Kidney capillary endothelial cell (primary cell): ENCODE data around the gene RAB36.

Source experiments
- DNase-seq: peaks from one replicate; pipeline ENCODE4 v3.0.0-alpha.2; 2018; ENCODE audit warnings: low spot score

Gene RAB36

DNA sequence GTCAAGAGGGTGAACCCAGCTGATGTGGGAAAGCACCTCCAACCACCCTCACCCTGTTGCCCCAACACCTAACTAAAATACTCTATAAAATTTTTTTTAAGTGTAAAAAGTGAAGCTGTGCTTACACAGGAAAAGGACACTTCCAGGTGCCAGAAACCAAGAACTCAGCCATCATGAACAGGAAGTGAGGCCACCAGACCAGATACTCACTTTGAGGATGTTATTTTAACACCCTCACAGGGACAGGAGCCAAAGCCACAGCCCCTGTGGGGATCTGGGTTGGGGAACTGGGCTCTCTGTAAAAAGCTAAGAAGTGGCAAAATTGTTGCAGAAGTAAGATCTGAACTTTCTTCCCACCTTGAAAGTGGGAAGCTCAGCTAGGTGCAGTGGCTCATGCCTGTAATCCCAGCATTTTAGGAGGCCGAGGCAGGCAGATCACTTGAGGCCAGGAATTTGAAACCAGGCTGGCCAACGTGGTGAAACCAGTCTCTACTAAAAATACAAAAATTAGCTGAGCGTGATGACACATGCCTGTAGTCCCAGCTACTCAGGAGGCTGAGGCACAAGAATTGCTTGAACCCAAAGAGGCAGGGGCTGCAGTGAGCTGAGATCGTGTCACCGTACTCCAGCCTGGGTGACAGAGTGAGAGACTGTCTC, 7.2 kb upstream of the RAB36 start:
- DNase-seq, result no peak

DNA sequence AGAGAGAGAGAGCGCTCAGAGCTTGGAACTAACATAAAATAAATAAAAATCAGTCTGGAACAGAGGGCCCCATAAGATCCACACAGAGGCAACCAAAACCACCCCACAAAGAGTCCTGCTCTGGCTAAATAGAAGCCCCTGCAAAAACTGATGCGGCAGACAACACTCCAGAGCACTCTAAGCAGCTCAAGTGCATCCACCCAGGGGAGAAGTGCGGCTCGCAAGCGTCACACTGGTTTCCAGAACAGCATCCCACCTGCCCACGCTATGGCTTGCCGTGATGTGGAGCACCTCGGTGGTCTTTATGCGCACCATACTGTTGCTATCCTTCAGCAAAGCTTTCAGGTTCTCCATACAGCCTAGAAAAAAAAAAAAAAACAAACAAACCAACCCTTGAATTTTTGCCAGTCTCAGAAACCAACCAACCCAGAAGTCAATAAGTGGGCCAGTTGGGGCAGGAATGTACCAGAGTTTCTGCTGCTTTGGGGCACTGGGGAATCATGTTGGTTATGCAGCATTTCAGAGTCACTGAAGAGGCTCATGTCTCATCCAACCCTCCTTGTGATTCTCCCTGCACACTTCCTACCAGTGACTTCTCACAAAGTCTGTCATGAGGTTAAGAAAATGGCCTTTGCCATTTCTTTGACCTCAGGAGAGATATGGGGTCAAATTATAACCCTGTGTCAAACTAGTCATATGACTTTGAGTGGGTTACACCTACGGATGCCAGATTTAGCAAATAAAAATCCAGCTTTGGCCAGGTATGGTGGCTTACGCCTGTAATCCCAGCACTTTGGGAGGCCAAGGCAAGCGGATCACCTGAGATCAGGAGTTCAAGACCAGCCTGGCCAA, 6.5 kb upstream of the RAB36 start:
- DNase-seq, result no peak

DNA sequence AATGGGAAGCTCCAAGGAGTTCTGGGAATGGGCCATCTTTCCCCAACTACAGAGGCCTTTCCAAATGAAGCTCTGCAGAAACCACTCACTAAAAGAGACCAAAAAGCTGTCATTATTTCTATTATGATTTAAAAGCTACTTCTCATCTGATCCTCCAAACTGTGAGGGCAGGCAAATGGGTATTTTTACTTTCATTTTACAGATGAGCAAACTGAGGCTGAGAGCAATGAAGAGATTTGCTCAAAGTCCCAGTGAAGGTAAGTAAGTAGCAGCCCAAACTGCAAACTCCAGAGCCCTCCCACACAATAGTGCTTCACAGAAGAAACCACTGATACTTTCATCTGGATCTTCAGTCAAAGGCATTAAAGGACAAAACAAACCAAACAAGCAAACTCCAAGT, 4.9 kb upstream of the RAB36 start:
- DNase-seq, result no peak

DNA sequence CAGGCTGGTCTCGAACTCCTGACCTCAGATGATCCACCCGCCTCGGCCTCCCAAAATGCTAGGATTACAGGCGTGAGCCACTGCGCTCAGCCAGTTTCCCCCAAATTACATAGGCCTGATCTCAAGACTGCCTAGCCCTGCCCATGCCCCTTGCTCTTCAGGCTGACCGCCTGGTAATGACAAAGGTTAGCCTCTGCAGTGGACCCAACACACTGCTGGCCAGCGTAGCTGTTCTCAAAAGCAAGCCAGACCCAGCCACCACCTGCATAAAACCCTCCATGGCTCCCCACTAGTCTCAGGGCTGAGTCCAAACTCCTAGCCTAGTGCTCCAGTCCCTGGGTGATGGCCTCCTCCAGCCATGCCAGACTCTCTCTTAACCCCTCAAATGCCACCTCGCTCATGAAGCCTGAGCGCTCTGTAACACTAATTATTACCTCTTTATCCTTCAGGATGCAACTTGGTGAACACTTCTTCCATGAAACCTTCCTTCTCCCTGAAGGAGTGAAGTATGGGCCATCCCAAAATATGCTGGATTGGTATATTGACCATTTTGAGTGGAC, 2.7 kb upstream of the RAB36 start:
- DNase-seq, result no peak

DNA sequence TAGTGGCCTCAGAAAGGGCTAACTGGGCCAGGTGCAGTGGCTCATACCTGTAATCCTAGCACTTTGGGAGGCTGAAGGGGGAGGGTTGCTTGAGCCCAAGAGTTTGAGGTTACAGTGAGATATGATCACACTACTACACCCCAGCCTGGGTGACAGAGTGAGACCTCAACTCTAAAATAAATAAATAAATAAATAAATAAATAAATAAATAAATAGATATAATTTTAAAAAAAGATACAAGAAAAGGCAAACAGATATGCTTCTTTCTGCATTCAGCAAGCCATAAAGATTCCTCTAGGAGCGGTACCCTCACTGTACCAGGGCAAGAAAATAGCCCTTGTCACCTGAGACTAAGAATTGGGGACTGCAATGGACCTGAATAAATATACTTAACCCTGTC, 2.2 kb upstream of the RAB36 start:
- no peak for DNase-seq

DNA sequence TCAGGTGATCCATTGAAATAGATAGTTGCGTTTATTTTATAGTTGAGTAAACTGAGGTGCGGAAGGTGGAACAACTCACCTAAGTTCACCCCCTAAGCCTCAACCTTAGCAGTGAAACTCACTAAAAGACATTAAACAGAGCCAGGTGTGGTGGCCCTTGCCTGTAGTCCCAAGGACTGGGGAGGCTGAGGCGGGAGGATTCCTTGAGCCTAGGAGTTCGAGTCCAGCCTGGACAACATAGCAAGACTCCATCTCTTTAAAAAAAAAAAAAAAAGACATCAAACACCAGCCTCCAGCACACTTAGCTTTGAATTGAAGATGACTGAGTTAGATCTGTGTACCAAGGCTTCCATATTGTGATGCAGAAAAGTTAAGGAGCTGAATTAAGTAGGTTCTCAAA, 845 bp upstream of the RAB36 start:
- no peak for DNase-seq

DNA sequence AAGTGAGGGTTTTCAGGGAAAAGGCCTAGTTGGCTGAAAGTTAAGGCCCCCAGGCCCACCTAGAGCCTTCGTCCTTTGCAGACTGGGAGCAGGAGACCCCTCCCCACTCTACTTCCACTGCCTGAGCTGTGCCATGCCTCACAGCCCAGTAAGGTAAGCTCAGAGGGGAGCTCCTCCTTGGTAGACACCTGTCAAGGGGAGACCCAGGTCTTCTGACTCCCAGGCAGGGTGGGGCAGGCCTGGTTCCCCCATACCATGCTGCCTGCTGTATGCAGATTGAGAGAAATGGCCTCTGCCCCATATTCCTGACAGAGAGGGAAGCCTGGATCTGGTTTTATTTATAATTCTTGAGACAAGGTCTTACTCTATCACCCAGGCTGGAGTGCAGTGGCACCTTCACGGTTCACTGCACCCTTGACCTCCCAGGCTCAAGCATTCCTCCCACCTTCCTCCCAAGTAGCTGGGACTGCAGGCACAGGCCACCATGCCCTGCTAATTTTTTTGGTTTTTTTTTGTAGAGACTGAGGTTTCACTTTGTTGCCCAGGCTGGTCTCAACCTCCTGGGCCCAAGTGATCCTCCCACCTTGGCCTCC, 697 bp downstream of the RAB36 start:
- DNase-seq, result no peak

DNA sequence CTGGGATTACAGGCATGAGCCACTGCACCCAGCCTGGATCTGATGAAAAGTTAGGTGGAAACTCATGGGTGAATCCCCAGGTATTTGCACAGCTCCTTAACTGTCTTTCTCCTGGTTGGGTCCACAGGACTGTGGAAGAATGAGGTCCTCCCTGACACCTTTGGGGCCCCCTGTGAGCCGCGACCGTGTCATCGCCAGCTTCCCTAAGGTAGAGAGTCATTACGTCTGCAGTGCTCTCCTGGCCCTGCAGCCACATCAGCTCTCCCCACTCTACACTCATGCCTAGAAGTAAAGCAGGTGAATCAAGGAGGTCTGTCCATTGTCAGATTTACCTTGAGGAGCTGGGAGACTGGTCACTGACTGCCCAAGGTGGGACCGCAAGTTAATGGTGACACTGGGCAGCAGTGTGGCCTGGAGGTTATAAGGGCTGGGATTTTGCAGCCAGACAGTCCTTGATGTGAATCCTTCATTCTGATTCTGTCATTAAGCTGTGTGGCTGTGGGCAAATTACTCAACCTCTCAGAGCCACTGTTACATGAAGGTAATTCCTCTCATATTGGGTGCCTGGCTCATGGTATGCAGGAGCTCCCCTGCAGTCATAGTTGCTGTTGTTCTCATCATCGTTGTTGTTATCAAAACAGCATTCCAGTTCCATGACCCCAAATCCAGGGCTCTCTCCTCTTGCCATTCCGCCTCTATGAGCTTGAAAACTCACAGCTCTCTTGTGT, 1.4 kb downstream of the RAB36 start:
- no peak for DNase-seq

DNA sequence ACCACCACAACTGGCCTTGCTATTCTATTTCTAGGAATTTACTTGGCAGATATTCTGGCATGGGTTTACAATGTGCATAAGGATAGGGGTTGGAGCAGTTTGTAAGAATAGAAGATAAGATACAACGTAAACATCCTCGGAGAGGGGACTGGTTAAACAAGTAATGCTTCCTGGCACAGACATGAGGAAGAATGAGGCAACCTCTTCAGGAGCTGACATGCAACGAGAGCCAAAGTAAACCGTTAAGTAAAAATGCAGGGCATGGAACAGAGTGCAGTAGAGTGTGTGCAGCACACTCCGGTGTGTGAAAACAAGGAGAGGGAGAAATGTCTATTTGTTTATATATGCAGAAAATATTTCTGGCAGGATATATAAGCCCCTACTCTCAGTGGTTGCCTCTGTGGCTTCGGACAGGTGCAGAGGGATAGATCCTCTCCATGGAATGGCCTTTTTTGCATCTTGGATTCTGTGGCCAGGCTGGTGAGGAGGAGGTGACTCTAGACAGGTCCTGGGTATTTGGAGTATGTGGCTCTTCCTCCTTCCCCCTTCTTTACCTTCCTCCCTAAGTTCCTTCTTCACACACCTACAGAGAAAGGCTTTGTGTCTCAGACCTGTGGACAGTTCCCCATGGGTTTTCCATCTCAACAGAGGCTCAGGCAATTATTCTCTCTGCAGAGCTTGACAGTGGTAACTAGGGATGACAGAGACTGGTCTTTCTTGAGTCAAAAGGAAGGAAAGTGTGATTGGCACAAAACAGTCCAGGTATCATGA, 2.5 kb downstream of the RAB36 start:
- DNase-seq, result no peak

DNA sequence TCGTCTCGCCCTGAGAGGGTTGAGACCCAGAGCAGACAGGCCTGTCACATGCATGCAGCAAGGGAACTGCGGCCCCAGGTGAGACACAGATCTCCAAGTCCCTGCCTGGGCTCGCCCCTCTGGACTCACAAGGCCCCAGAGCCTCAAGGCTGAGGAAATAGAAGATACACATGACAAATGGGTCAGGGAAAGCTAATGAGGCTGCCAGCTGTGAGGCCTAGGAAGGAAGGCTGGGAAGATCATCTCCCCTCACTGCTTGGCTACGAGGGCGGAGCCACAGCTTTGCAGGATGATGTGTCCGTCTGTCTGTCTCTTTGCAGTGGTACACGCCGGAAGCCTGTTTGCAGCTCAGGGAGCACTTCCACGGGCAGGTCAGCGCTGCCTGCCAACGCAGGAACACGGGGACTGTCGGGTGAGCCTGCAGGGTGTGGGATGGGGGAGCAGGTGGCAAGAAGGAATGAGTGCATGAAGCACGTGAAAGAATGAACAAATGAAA, 4.5 kb downstream of the RAB36 start:
- peak; percentile 31 for DNase-seq

DNA sequence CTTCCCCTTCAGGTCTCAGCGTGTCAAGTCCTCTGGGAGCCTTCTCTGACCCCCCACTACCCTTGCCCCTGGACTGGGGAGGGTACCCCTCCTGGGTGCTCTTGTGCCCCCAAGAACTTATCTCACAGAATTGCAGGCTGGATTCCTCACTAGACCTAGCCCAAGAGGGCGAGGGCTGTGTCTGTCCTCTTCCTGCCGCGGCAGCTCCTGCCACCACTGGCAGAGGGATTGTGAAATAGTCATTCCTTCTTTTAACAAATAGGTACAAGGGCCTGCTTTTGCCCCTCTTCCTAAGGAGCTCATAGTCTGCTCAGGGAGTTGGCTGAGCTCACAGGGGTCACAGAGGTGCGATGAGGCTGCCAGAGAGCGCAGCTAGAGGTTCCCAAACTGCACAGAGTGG, 5.5 kb downstream of the RAB36 start:
- no peak for DNase-seq

DNA sequence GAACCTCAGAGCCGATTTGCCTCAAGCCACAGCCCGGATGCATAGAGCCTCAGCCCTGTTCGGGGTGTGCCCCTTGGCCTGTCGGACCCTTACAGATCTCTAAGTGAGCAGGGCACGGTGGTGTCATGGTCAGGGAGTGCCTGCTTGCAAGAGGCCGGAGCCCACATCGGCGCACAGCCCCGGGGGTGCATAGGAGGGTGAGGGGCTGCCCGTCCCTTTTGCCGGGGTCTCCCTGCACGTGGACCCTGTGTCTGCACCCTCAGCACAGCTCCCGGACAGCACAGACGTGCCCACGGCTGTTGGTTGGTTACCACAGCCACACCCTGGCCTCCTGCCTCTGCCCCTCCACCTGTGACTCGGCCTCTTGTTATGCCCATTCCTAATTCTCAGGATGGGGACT, 6.5 kb downstream of the RAB36 start:
- DNase-seq, result no peak

DNA sequence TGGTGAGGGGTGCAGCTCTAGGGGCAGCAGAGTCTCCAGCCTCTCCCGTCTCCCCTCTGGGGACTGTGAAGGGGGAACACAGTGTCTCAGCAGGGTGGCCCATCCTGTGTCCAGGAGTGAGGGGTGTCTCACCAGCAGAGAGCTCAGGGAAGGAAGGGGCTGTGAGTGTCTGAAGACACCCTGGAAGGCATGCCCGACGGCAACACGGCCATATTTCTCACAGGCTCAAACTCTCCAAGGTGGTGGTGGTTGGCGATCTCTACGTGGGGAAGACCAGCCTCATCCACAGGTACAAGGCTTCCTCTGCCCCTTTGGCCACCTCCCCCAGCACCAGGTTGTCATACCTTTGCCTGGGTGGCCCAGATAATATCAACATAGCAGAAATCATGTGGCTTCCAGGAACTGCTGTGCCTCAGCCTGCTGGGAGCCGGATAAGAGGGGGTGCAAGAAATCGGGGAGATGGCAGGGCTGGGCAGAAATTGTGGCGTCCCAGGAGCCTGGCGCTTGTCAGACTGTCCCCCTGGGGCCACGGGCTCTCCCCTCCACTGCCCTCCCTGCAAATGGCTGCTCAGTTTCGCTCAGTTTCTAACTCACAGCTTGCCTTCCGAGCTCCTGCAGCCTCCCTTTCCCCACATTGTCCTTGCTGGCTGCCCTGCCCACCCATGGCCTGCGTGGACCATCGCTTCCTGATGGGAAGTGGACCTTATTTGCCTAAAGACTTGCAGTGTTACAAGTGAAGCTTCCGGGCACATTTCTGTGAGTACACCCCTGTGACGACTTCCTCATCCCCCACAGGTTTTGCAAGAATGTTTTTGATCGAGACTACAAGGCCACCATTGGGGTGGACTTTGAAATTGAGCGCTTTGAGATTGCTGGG, 7.2 kb downstream of the RAB36 start:
- DNase-seq, result no peak

DNA sequence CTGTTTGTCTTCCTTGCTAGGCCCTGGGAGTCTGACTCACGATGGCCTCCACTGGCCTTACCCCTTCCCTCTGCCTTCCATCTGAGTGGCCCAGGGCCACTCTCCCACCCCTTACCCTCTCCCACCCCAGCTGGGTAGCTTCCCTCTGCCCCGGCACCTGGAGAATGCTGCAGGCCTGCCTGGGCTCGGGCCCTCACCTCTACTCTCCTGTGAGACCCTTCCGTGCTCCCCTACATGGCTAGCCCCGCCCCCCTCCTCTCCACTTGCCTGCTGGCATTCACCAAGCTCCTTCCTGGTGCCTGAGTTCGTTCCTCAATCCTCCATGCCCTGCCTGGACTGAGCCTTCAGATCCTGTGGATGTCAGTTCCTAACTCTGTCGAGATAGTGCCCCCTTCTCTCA, 8.7 kb downstream of the RAB36 start:
- no peak for DNase-seq

DNA sequence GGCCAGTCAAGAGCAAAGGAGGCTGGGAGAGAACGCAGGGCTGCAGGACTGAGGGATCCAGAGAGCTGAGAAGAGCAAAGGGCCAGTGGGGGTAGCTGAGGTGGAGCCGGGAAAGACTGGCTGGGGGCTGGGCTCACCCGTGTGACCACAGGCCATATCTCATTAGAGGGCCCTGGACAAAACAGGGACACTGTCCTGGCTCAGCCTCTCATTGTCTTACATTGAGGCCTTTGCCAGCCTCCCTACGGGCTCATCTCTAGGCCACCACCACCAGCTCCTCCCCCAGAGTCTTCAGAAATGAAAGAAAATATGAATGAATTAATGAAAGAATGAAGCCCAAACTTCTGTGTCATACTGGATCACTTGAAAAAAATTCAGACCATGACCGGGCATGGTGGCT, 9.2 kb downstream of the RAB36 start:
- DNase-seq, result no peak

DNA sequence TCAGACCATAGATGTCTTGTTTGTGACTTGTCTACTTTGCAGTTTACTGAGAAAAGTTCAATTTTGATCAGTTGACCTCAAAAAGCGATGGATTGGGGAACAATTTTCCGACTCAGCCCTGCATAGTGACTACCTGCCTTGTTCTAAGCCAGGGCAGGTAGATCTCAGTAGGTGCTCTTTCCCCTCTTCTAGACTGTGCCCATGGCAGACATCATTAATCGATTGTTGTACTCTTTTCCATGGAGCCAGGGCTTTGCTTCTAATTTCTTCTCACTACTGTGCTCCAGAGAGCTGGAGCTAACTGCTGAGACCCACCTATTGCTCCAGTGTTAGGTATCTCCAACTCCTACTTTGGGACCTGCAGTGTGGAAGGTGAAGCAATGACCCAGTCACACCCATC, 9.9 kb downstream of the RAB36 start:
- DNase-seq, result no peak

DNA sequence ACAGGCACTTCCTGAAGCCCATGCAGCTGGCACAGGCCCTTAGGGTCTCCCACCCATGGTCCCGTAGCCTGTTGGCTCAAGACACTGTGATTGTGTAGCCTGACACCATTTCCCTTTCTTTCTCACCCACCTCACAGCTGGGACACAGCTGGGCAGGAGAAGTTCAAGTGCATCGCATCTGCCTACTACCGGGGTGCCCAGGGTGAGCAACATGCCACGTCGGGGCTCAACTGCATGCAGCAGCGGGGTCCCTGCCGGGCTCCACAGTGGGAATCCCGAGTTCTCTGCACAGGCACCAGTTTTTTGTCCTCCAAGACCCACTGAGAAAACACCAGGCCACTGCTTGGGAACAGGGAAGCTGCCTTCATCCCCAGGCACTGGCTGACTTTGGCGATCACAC, 10.6 kb downstream of the RAB36 start:
- DNase-seq, result no peak

DNA sequence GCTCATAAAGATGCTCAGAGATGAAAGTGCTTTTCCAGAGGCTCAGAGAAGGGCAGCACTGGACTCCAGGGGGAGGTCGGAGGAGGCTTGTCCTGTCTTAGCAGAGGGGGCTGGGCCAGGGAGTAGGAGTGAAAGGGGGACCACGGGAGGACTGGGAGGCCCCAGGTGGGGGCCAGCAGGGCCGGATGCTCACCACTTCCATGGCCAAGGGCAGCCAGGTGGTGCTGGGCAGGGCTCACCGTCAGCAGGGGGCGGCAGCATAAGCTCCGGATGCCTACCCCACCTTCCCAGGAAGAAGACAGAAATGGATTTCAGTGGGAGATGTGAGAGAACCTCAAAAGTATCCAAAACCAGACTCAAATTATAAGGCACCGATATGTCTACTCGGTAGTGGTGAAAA, 11.0 kb downstream of the RAB36 start:
- DNase-seq, result no peak

DNA sequence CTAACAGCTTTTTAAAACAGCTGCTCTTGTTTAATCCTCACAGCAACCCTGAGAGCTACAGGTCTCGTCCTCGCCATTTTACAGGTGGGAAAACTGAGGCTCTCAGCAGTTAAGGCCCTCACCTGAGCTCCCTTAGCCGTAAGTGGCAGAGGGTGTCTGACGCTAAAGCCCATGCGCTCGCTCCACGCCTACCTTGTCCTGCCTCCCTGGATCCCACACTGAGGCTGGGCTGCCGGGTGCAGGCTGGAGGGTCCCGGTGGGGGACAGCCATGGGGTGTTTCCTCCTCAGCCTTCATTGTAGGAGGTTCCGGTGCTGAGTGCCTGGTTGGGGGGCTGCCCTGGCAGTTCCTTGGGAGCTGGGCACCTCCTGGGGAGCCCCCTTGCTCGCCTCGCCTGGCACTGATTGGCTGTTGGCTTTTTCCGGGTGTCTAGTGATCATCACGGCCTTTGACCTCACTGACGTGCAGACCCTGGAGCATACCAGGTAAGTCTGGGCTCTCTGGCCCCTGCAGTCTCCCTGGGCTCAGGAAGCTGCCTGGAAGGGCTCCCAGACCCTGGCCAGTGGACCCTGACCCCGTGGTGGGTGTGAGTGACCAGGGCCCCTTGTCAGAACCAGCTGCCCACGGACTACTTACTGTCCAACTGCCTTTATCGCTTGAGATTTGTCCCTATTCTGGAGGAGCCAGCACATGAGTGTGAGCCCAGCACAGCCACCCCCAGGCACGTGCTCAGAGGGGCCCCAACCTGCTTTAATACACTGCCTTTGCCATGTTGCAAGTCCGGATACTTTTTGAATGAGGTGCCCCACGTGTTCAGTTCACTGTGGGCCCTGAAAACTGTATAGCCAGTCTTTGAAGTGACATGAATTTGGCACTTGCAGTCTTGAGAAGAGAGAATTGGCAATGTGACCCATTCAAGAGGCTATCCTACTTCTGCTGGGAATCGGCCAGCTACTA, 12.6 kb downstream of the RAB36 start:
- DNase-seq, result no peak
